HCT116 (cell line): ENCODE measurements around the gene GNAI2. TPM values are rescaled to one million over a fixed set of nuclear protein-coding genes. Genes with fewer than 3 reads are reported as not detected.

Source experiments
- ATAC-seq: fragments of 200-7000 bp; cut with Tn5 transposase; 2 replicates; pipeline ENCODE4 v1.9.1; 2020; ENCODE audit warnings: mild to moderate bottlenecking, moderate library complexity
- BruUV-seq: library from RNA; stranded (reverse); fragments of 400-500 nt; replicated peaks from 2 replicates; lab custom pipeline; 2021; lab: Mats Ljungman, UMichigan
- CTCF ChIA-PET: fragments of 300-600 bp; sonication (Branson Sonifier 250); formaldehyde crosslinking; loops from one replicate; lab custom pipeline; 2021; ENCODE audit warnings: antibody characterized with exemption; lab: Charles Lee
- POLR2A ChIA-PET: fragments of 300-600, 350-600 bp; sonication (Branson Sonifier 250); formaldehyde crosslinking; loops from one replicate; lab custom pipeline; 2021; ENCODE audit warnings: antibody characterized with exemption; lab: Charles Lee
- RAD21 ChIA-PET, 2 experiments: fragments of 300-600 bp; sonication (Branson Sonifier 250); formaldehyde crosslinking; loops; one replicate each; lab custom pipeline; 2023; ENCODE audit warnings: low total read pairs in 2 of 2; ENCODE audit not compliant: uncharacterized antibody in 2 of 2, unreplicated experiment in 2 of 2, low non-redundant PET in 1 of 2; lab: Charles Lee
- DNase-seq: peaks from one replicate; pipeline ENCODE4 v3.0.0-alpha.2; 2010; ENCODE audit warnings: low read depth, low spot score
- H2AFZ ChIP-seq: fragments of 200-600 bp; shearing (Covaris generic), sonication (generic); 2 replicates; pipeline ENCODE4 v1.6.1; 2017; ENCODE audit warnings: low read depth, mixed run types, mixed read lengths, antibody characterized with exemption, low read length; ENCODE audit not compliant: poor library complexity, severe bottlenecking
- H3K27ac ChIP-seq: 2 replicates; pipeline ENCODE4 v1.5.1; 2012; ENCODE audit warnings: low read depth, low read length
- H3K27me3 ChIP-seq: fragments of 200-600 bp; sonication (generic); 2 replicates; pipeline ENCODE4 v1.6.1; 2016; ENCODE audit warnings: mixed run types, low read length, mixed read lengths; ENCODE audit not compliant: insufficient read depth
- H3K36me3 ChIP-seq, 2 experiments: fragments of 200-500 bp in 1 of 2; fragments of 200-600 bp in 1 of 2; sonication (Bioruptor generic) in 1 of 2; sonication (generic) in 1 of 2; 2 replicates each; pipeline versions ENCODE4 v1.5.1 to v1.6.1; 2014 to 2016; ENCODE audit warnings: low read length in 2 of 2, inconsistent platforms in 1 of 2, mixed read lengths in 1 of 2, mixed run types in 1 of 2; ENCODE audit not compliant: insufficient read depth in 2 of 2, control insufficient read depth in 1 of 2
- H3K4me1 ChIP-seq, 2 experiments: fragments of 200-600 bp in 1 of 2; sonication (generic) in 1 of 2; 2 replicates each; pipeline versions ENCODE4 v1.5.1 to v1.6.1; 2012 to 2017; ENCODE audit warnings: low read length in 2 of 2, inconsistent platforms in 1 of 2, mild to moderate bottlenecking in 1 of 2, mixed read lengths in 1 of 2, mixed run types in 1 of 2, moderate library complexity in 1 of 2; ENCODE audit not compliant: insufficient read depth in 2 of 2, control insufficient read depth in 1 of 2
- H3K4me2 ChIP-seq: fragments of 200-600 bp; sonication (generic); 2 replicates; pipeline ENCODE4 v1.6.1; 2017; ENCODE audit warnings: mixed run types, low read length, mixed read lengths
- H3K4me3 ChIP-seq, 2 experiments: fragments of 200-600 bp in 1 of 2; sonication (generic) in 1 of 2; replicated peaks in 1 of 2; 2 replicates each; pipeline ENCODE4 v1.5.1; 2011 to 2016; ENCODE audit warnings: low read length in 2 of 2, control low read depth in 1 of 2, low read depth in 1 of 2, mild to moderate bottlenecking in 1 of 2, mixed read lengths in 1 of 2, mixed run types in 1 of 2
- H3K79me2 ChIP-seq: fragments of 200-600 bp; sonication (generic); 2 replicates; pipeline ENCODE4 v1.6.1; 2017; ENCODE audit warnings: mild to moderate bottlenecking, mixed run types, low read length, moderate library complexity, mixed read lengths; ENCODE audit not compliant: insufficient read depth
- H3K9ac ChIP-seq: fragments of 200-600 bp; sonication (generic); 2 replicates; pipeline ENCODE4 v1.6.1; 2016; ENCODE audit warnings: low read length, mixed read lengths
- H3K9me2 ChIP-seq: fragments of 200-600 bp; sonication (generic), shearing (Covaris generic); 2 replicates; pipeline ENCODE4 v1.6.1; 2017; ENCODE audit warnings: mixed run types, mild to moderate bottlenecking, moderate library complexity; ENCODE audit not compliant: insufficient read depth
- H3K9me3 ChIP-seq, 2 experiments: fragments of 200-500 bp in 1 of 2; fragments of 200-600 bp in 1 of 2; sonication (Bioruptor generic) in 1 of 2; sonication (generic) in 1 of 2; 2 replicates each; pipeline ENCODE4 v1.6.1; 2014 to 2017; ENCODE audit warnings: low read length in 2 of 2, mixed read lengths in 2 of 2, inconsistent platforms in 1 of 2, low read depth in 1 of 2, mild to moderate bottlenecking in 1 of 2, mixed run types in 1 of 2, moderate library complexity in 1 of 2; ENCODE audit not compliant: control insufficient read depth in 1 of 2, insufficient read depth in 1 of 2
- H4K20me1 ChIP-seq: fragments of 200-600 bp; sonication (generic), shearing (Covaris generic); 2 replicates; pipeline ENCODE4 v1.6.1; 2017; ENCODE audit warnings: mixed run types, mild to moderate bottlenecking, moderate library complexity; ENCODE audit not compliant: insufficient read depth
- CEBPB ChIP-seq: IDR thresholded peaks from 2 replicates; pipeline ENCODE4 v1.6.1; 2012; ENCODE audit warnings: low read depth
- EGR1 ChIP-seq: IDR thresholded peaks from 2 replicates; pipeline ENCODE4 v1.6.1; 2012; ENCODE audit warnings: low read depth
- EZH2 ChIP-seq: fragments of 200-600 bp; sonication (generic); IDR thresholded peaks from 2 replicates; pipeline ENCODE4 v1.6.1; 2017; ENCODE audit warnings: antibody characterized with exemption, mixed run types
- EZH2phosphoT487 ChIP-seq: fragments of 200-600 bp; IDR thresholded peaks from 2 replicates; pipeline ENCODE4 v1.6.1; 2018; ENCODE audit warnings: antibody characterized with exemption, borderline replicate concordance
- JUND ChIP-seq: IDR thresholded peaks from 2 replicates; pipeline ENCODE4 v1.6.1; 2012
- POLR2A ChIP-seq: IDR thresholded peaks from 2 replicates; pipeline ENCODE4 v1.7.0; 2011; ENCODE audit warnings: borderline replicate concordance; ENCODE audit not compliant: insufficient read depth, insufficient read length; ENCODE audit errors: extremely low read depth
- POLR2AphosphoS5 ChIP-seq: IDR thresholded peaks from 2 replicates; pipeline ENCODE4 v1.6.1; 2011; ENCODE audit warnings: mild to moderate bottlenecking, low read depth, low read length, moderate library complexity
- REST ChIP-seq: IDR thresholded peaks from 2 replicates; pipeline ENCODE4 v1.6.1; 2012; ENCODE audit warnings: low read depth
- SP1 ChIP-seq: IDR thresholded peaks from 2 replicates; pipeline ENCODE4 v1.6.1; 2012; ENCODE audit warnings: low read depth
- SRF ChIP-seq: IDR thresholded peaks from 2 replicates; pipeline ENCODE4 v1.6.1; 2012; ENCODE audit warnings: low read depth
- ZBTB33 ChIP-seq: IDR thresholded peaks from 2 replicates; pipeline ENCODE4 v1.6.1; 2011; ENCODE audit warnings: mild to moderate bottlenecking, low read length, moderate library complexity; ENCODE audit not compliant: insufficient replicate concordance; ENCODE audit errors: extremely low read depth
- ZFX ChIP-seq: fragments of 450-650 bp; IDR thresholded peaks from 2 replicates; pipeline ENCODE4 v1.6.1; 2017
- ZNF274 ChIP-seq: fragments of 200-500 bp; sonication (Bioruptor generic); IDR thresholded peaks from 2 replicates; pipeline ENCODE4 v1.6.1; 2014; ENCODE audit warnings: mild to moderate bottlenecking, low read depth, low read length, inconsistent platforms
- intact Hi-C: fragments of 100-400 bp; cut with micrococcal nuclease; formaldehyde crosslinking; loops from 2 replicates; pipeline ENCODE4 v1.10.0; 2022
- total RNA-seq: library from RNA; stranded (reverse); gene quantifications from one replicate; pipeline ENCODE4 v1.2.1, GENCODE V29; 2021; ENCODE audit not compliant: unreplicated experiment

Gene GNAI2
- total RNA-seq, 1 experiment from 2014 or later: 170 TPM

GRCh38 chr3:50211930-50212329 lies 24.1 kb upstream of the GNAI2 start:
- no peak for ATAC-seq
- H4K20me1 ChIP-seq: no peaks in the 10 kb centered on the region
- RAD21 ChIA-PET: no interaction called here
- CTCF ChIA-PET: interaction anchor here (0.7 to 2.2 kb wide), 4 partner anchors 14 to 87 kb away, joined by 3 to 8 read pairs (median 5); no protein-coding TSS in a partner anchor
- intact Hi-C loops: no loop called here
- H2AFZ ChIP-seq: no peak overlapping the region
- no peak for DNase-seq
- no peak overlapping the region for H3K27ac ChIP-seq
- no peak overlapping the region for H3K4me2 ChIP-seq
- H3K79me2 ChIP-seq: no peaks in the 10 kb centered on the region
- TF ChIP-seq CEBPB: no peak
- no peak for TF ChIP-seq EGR1
- TF ChIP-seq EZH2phosphoT487: no peak
- TF ChIP-seq JUND: no peak
- no peak for TF ChIP-seq ZNF274
- TF ChIP-seq REST: no peak
- no peak for TF ChIP-seq SP1
- no peak for TF ChIP-seq ZBTB33
- no peak for TF ChIP-seq ZFX
- no peak for TF ChIP-seq POLR2AphosphoS5
- TF ChIP-seq POLR2A: no peak
- TF ChIP-seq SRF: no peak
- TF ChIP-seq EZH2: no peak
- TF ChIP-seq, all 23 proteins: peak for 0
- no TSS peak for BruUV-seq
- H3K36me3 ChIP-seq: no peaks in the 10 kb centered on the region
- H3K9me3 ChIP-seq: no peaks in the 10 kb centered on the region
- POLR2A ChIA-PET: interaction anchor here (0.7 to 1.2 kb wide), 2 partner anchors 17 to 62 kb away, joined by 3 read pairs; no protein-coding TSS in a partner anchor
- no peak overlapping the region for H3K9ac ChIP-seq
- H3K9me2 ChIP-seq: no peaks in the 10 kb centered on the region
- peaks cover 0 to 5% of the 10 kb centered on the region in 2 experiments; a peak in 1 of 4 replicates for H3K4me1 ChIP-seq
- no peak overlapping the region for H3K4me3 ChIP-seq
- H3K27me3 ChIP-seq: no peaks in the 10 kb centered on the region
